HG02798 (cell line): ENCODE results near the gene DPY30.

ENCODE experiments used
- ATAC-seq: cut with Tn5 transposase; IDR thresholded peaks from one replicate; pipeline ENCODE4 v1.9.1; 2021; ENCODE audit warnings: mild to moderate bottlenecking; ENCODE audit not compliant: unreplicated experiment, poor library complexity

DPY30 gene

DNA sequence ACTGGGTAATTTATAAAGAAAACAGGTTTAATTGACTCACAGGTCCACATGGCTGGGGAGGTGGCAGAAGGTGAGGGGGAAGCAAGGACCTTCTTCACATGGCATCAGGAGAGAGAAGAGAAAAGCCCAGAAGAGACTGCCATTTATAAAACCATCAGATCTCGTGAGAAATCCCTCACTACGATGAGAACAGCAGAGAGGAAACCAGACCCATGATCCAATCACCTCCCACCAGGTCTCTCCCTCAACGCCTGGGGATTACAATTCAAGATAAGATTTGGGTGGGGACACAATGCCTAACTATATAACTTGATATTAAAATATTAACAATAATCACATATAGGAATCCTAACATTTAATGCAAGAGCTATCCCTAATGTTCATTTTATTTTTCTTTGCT lies 60.6 kb downstream of the DPY30 start:
- no peak for ATAC-seq

DNA sequence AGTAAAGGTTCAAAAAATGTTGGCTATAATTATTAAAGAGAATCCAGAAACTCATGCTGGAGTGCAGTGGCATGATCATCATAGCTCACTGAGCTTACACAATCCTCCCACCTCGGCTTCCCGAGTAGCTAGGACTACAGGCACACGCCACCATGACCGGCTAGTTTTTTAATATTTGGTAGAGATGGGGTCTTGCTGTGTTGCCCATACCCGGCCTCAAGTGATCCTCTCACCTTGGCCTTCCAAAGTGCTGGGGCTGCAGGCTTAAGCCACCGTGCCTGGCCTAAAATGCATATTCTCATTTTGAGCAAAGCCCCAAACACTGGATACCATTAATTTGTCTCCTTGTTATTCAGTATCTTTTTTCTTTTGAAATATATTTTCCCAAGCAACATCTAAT lies 61.2 kb downstream of the DPY30 start:
- ATAC-seq: no peak
